HG03097 (cell line): Measurements from ENCODE around the gene KRTAP10-9.
"Not testable (repeated sequence)": the region's sequence is repeated elsewhere in the genome, so short reads cannot be mapped to it uniquely, and the experiment has no call there.

Experiments
- ATAC-seq: cut with Tn5 transposase; IDR thresholded peaks from one replicate; pipeline ENCODE4 v1.9.1; 2021; ENCODE audit not compliant: unreplicated experiment, low FRiP score

The KRTAP10-9 gene

DNA sequence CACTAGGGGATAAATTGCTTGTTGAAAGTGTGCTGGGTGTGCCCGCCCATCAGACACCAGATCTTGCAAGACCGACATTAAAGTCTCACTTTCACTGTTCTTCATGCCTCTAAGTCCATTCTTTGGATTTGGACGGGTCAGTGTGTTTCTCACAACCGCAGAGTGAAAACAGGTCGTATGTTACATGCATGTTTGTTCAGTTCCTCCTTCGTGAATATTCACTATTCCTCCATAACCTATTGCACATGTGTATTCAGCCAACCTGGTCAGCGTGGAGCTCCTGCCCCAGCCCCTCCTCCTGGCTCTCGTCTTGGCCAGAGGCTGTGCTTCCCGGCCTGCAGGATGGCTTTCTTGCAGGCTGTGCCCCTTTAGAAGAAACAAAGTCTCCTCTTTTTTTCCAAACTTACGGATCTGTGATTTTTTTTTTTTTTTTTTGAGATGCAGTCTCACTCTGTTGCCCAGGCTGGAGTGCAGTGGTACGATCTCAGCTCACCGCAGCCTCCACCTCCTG is 32.4 kb upstream of the KRTAP10-9 start:
- ATAC-seq: no peak

DNA sequence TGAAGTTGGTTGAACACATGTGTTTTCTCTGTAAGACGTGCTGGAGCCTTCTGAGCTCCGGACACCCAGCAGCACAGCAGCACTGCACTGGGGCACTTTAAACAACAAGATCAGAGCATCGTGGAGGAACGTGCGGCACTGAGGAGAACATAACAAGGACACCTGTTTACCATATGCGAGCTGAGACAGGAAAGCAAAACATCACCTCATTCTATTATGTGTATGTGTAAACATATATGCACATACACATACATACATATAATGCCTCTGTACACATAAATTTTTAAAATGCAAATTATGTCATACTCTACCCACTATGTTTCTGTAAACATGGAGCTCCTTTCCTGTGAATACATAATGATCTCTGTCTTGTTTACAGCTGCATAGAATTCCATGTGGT is 31.4 kb upstream of the KRTAP10-9 start:
- ATAC-seq: no peak

DNA sequence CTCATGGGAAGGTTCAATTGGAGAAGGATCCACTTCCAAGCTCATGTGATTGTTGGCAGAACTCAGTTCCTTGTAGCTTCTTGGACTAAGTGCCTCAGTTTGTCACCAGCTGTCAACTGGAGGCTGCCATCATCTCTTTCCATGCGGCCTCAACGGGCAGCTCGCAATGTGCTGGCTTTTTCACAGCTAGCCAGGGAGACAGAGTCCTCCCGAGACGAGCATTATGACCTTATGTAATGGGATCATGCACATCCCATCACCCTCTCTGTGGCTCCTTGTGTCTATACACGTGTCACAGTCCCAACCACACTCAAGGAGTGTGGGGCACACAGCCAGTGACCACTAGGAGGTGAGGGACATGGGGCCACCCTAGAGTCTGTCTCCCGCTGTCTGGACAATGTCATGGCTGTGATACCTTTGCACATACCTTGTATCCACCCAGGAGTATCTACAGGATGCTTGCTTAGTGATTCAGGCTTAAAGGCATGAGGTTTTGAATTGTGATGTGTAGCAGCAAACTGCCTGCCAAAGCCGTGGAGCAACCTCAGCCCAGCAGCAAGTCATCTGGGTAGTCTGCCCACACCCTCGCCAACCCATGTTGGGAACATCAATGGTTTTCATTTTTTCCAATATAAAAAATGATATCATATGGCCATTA is 30.7 kb upstream of the KRTAP10-9 start:
- ATAC-seq: no peak

DNA sequence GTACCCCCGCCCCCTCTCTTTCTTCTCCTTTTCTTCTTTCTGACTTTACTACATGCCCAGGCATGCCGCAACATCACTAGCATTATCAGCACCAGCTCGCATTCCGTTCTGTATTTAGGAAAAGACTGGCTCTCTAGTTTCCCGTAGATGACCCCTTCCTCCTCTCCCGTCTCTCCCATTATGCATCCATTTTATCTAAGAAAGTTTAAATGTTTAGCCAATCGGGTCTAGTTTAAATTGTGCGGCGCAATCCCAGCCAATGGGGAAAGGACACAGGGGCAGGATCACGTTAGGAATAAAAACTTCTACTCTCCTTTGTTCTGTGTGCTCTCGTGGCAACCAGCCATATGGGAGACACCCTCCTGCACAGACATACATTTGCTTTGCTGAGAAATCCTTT is 28.8 kb upstream of the KRTAP10-9 start:
- no peak for ATAC-seq

DNA sequence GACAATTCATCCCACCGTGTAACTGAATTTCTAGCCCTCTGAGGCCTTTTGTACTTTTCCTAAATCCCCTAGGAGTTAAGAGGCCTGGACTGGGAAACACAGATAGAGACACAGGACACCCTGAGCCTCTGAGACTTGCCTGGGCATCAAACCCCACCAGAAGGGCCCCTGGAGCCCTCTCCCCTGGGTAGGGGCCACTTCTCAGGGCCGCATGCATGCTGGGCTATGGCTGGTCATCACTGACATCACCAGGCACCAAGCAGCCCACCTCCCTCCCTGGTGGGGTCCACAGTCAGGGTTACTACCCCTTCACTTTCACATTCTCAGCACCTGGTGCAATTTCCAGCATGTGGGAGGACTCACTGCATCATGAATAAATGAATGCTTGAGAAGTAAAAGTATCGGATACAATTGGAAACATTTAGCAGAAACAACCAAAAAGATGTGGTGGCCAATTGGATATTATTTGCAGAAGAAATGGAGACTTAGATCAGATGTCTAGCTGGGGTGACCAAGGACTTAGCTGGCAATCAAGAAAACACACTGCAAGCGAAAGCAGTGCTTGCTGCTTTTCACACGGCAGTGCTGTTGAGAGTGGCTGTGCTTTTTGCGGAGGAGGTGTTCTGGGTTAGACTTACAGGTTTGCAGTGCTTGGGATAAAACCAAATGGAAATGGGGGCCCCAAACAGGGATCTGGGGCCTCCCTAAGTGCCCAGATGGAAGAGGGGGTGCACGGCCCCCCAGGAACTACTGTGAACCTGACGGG is 27.4 kb upstream of the KRTAP10-9 start:
- ATAC-seq: no peak

DNA sequence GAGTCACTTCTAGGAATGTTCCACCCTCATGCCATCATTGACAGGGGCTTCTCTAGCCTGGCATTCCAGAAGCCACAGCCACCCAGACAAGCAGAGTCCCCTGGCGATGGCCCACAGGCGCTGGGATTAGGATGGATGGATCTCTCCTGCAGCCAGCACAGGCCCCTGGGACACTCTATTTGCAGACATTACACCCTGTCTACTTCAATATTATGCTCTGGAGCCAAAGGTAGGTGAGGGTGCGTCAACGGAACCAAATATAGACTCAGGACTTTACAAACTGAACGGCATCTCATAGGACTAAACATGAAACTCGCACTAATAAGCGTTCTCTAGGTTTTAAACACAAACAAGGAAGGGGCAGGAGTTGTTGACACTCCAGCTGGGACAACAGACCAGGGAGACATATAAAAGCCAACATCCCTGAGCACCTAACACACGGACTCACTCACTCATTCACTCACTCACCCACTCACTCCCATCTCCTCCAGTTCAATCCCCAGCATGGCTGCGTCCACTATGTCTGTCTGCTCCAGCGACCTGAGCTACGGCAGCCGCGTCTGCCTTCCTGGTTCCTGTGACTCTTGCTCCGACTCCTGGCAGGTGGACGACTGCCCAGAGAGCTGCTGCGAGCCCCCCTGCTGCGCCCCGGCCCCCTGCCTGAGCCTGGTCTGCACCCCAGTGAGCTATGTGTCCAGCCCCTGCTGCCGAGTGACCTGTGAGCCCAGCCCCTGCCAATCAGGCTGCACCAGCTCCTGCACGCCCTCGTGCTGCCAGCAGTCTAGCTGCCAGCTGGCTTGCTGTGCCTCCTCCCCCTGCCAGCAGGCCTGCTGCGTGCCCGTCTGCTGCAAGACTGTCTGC is 26.5 kb upstream of the KRTAP10-9 start, which contains the start of gene KRTAP10-7:
TSS of gene KRTAP10-7 (plus strand) at position 480 of the 861 bp plus-strand sequence. CDS start at position 505, 25 bp downstream.
- not testable (repeated sequence) for ATAC-seq

DNA sequence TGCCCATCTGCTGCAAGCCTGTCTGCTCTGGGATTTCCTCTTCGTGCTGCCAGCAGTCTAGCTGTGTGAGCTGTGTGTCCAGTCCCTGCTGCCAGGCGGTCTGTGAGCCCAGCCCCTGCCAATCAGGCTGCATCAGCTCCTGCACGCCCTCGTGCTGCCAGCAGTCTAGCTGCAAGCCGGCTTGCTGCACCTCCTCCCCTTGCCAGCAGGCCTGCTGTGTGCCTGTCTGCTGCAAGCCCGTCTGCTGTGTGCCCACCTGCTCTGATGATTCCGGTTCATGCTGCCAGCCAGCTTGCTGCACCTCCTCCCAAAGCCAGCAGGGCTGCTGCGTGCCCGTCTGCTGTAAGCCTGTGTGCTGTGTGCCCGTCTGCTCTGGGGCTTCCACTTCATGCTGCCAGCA is 25.8 kb upstream of the KRTAP10-9 start:
- ATAC-seq: not testable (repeated sequence)

DNA sequence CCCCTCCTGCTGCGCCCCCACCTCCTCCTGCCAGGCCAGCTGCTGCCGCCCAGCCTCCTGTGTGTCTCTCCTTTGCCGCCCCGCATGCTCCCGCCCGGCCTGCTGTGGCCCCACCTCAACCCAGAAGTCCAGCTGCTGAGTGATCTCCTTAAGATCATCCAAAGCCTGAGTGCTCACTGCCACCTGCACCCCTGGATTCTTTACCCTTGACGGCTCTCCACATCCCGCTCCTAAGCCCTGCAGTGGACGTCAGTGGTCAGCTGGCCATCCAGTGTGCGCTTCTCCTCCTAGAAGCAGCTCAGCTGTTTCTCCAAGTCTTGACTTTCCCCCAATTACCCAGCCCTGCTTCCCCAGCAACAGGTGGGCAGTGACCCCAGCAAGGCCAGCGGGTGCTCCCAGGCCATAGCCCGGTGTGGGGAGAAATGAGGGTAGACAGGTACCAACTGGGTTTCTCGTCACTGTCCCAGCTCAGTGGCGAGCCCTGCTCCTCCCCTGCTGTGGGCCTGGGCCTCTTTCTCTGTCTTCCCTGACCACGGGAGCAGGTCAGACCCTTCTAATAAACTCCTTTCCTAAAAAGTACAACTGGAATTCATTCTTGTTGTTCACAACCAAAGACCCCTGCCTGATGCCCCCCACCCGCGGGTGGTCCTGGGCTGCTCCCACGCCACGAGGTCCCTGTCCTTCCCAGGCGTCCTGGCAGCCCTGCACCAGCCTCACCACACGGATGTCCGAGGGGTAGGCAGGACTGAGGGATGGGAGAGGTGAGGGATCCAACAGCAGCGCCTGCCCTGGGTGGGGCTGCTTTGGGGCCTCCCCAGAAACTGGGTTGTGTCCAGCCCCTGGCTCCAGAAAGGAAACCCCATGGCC is 25.1 kb upstream of the KRTAP10-9 start:
- no peak for ATAC-seq

DNA sequence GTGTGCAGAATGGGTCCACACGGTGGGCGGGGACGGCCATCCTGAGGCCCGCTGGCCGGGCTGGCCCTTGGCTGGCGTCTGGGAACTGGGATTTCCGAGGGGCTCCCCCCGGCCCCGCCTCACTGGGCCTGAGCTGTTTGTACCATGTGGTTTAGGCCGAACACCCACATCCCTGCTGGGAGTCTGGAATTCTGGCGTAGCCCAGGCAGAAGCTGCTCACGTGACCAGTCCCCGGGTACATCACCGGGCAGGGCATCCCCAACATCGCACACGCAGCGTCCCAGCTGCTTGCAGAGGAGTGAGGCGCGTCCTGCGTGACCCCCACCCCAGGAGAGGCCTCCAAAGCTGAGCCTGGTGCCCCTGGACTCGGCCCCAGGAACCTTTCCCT is 24.4 kb upstream of the KRTAP10-9 start:
- ATAC-seq: no peak

DNA sequence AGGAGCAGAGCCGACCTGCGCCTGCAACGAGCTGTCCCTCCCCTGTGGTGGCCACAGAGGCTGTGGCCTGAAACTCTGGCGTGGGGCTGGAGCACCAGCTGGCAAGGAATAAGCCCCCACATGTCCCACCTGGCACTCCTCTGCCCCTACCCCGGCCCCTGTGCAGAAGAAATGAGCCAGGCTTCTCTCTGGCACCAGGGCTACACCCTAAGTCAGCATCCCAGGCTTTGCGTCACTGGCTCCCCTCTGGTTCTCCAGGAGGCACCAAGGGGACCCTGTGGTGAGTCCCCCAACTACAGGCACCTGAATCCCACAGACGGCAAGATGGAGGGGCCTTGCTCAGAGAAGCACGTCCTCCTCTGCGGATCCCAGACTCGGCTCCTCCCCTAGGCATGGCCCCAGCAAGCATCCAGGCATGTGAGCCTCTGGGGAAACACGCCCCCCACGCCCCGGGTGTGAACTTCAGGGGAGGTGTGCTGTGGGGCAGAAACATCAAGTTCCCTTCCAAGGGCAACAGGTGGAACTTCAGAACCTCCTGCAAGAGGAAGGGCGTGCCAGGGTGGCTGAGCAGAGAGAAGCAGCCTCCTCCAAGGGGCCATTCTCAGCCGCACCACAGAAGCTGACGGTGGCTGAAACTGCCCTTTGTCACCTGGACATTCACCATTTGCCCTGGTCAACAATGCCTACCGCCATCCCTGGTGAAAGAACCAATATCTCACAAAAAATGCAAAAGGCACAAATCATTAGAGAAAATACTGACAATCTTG is 23.6 kb upstream of the KRTAP10-9 start:
- no peak for ATAC-seq

DNA sequence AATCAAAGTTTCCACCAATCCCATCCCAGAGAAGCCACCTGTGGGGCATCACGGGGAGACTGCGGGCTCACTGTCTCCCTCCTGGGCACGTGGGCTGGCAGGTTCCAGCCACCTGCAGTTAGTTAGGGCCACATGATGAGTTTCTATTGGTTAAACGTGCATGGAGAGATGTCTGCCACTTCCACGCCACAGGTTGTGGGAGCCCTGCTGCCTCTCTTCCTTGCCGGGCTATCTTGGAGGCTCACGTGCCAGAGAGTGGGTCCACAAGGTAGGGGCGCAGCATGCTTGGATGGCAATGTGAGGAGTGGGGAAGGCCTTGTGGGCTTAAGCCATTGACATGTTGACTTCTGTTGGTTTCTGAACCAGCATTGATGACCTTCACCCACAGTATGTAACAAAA is 23.0 kb upstream of the KRTAP10-9 start:
- ATAC-seq: no peak

DNA sequence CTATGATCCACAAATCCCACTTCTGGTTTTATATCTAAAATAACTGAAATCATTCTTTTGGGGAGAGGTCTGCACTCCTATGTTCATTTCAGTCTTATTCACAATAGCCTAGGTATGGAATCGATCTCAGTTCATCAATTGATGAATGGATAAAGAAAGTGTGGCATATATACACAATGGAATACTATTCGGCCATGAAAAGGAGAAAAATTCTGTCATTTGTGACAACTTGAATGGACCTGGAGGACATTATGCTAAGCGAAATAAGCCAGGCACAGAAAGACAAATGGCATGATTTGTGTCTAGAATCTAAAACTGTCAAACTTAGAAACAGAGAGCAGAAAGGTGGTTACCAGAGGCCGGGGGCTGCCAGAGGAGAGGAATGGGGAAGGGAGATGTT is 20.4 kb upstream of the KRTAP10-9 start:
- no peak for ATAC-seq

DNA sequence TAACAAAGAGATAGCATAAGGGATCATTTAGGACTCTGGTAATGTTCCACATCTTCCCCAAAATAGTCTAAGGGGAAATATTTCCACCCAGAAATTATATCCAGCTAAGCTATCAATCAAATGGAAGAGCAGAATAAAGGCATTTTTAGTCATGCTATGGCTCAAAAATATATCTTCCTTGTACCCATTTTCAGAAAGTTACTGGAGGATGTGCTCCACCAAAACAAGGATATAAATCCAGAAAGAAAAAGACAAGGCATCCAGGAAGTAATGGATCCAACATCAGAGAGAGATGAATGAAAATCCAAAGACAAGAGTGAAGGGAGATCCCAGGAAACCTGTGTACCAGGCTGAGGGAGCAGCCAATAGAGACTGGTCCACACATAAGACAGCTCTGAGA is 17.7 kb upstream of the KRTAP10-9 start:
- ATAC-seq: no peak

DNA sequence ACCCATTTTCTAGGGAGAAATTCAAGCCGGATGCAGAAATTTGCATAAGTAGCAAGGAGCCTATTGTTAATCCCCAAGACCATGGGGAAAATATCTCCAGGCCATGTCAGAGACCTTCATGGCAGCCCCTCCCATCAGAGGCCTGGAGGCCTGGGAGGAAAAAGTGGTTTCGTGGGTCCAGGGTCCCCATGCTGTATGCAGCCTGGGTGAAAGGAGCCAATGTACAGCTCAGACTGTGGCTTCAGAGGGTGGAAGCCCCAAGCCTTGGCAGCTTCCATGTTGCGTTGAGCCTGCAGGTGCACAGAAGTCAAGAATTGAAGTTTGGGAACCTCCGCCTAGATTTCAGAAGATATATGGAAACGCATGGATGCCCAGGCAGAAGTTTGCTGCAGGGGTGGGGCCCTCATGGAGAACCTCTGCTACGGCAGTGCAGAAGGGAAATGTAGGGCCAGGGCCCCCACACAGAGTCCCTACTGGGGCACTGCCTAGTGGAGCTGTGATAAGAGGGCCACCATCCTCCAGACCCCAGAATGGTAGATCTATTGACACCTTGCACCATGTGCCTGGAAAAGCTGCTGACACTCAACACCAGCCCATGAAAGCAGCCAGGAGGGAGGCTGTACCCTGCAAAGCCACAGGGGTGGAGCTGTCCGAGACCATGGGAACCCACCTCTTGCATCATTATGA is 16.6 kb upstream of the KRTAP10-9 start:
- ATAC-seq: not testable (repeated sequence)

DNA sequence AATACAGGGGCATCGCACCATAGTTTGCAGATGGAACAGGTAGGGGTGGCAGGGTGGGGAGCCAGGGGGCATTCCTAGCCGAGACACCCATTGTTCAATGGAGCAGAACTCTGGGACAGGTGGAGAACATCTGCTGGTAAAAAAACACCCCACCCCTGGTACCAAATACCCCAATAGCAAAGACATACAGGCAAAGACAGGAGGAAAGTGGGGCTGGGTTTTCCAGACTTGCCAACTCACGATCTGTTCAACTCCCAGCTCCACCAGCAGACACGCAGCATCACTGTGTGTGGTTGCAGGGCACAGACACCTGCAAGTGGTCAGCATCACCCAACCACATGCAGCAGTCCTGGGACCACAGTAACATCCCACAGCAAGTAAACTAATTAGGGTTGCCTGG is 15.3 kb upstream of the KRTAP10-9 start:
- ATAC-seq: no peak

DNA sequence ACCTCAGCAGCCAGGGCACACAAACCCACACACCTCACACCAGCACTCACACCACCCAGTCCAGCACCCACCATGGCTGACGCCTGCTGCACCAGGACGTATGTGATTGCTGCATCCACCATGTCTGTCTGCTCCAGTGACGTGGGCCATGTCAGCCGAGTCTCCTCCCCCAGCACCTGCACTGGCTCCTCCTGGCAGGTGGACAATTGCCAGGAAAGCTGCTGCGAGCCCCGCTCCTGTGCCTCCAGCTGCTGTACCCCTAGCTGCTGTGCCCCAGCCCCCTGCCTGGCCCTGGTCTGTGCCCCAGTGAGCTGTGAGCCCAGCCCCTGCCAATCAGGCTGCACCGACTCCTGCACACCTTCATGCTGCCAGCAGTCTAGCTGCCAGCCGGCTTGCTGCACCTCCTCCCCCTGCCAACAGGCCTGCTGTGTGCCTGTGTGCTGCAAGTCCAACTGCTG is 14.8 kb upstream of the KRTAP10-9 start, which contains the start of gene KRTAP10-8:
TSS of gene KRTAP10-8 (plus strand) at position 51 of the 458 bp plus-strand sequence. CDS start at position 73, 22 bp downstream.
- ATAC-seq: no peak

DNA sequence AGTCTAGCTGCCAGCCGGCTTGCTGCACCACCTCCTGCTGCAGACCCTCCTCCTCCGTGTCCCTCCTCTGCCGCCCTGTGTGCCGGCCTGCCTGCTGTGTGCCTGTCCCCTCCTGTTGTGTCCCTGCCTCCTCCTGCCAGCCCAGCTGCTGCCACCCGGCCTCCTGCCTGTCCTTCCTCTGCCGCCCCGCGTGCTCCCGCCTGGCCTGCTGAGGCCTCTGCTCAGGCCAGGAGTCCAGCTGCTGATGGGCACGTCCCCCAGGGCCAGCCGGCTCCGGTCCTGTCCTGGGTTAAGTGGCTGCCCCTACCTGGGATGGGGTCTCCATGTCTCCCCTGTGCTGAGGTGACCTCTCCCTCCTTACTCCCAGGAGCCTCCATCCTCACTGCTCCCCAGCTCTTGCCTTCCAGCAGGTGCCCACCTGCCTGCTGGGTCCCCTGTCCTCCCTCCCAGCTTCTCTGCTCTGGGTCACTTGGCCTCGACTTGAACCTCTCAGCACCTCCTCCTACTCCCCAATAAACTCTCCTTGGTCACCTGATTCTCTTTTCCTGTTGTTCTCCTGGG is 14.1 kb upstream of the KRTAP10-9 start:
- ATAC-seq: no peak
